Endothelial cell of umbilical vein (primary cell): Measurements from ENCODE around the gene CCNY.

Experiments
- CTCF ChIP-seq, 2 donors: IDR thresholded peaks; 1 replicate in 1 of 2; 2 replicates in 1 of 2; pipeline ENCODE4 v1.5.1; 2011; ENCODE audit warnings: low read length in 2 of 2, mild to moderate bottlenecking in 2 of 2, moderate library complexity in 2 of 2, control low read depth in 1 of 2, inconsistent platforms in 1 of 2, low read depth in 1 of 2; ENCODE audit not compliant: insufficient read depth in 1 of 2; ENCODE audit errors: extremely low read depth in 1 of 2
- MAX ChIP-seq: IDR thresholded peaks from 2 replicates; pipeline ENCODE4 v1.6.1; 2011; ENCODE audit not compliant: insufficient read depth, insufficient read length
- MYC ChIP-seq: IDR thresholded peaks from one replicate; pipeline ENCODE4 v1.6.1; 2011; ENCODE audit warnings: mild to moderate bottlenecking, low read depth, low read length
- POLR2A ChIP-seq: IDR thresholded peaks from 2 replicates; pipeline ENCODE4 v1.6.1; 2012; ENCODE audit warnings: low read depth, mild to moderate bottlenecking, control low read depth, low read length
- POLR2AphosphoS5 ChIP-seq: IDR thresholded peaks from 2 replicates; pipeline ENCODE4 v1.6.1; 2012; ENCODE audit warnings: low read depth, mild to moderate bottlenecking, control low read depth, low read length, moderate library complexity; ENCODE audit not compliant: insufficient read depth

GRCh38 chr10:35368485-35369048 lies 32.3 kb downstream of the CCNY start:
- TF ChIP-seq CTCF (IDR thresholded peaks at IDR 0.05; ENCODE audit: extremely low read depth in 1 of 2, insufficient read depth in 1 of 2, low read depth in 1 of 2, low read length in 2 of 2), result no peak
- no peak for TF ChIP-seq POLR2A
- TF ChIP-seq MYC, result no peak
- no peak for TF ChIP-seq MAX
- no peak for TF ChIP-seq POLR2AphosphoS5
